Epithelial cell of proximal tubule (primary cell): ENCODE measurements around the gene STAT6. TPM values are rescaled to one million over a fixed set of nuclear protein-coding genes. Genes with fewer than 3 reads are reported as not detected.

Experiments
- DNase-seq: peaks from one replicate; pipeline ENCODE4 v3.0.0-alpha.2; 2011; ENCODE audit warnings: low read depth
- H3K4me3 ChIP-seq: 2 replicates; pipeline ENCODE4 v1.5.1; 2011; ENCODE audit warnings: low read depth, mild to moderate bottlenecking, low read length
- CTCF ChIP-seq: conservative IDR thresholded peaks from 2 replicates; pipeline ENCODE4 v1.5.1; 2012; ENCODE audit warnings: low read depth, mild to moderate bottlenecking, low read length
- total RNA-seq: library from RNA; depleted of rRNA; stranded (reverse); fragments of >200 nt; gene quantifications from 2 replicates; pipeline ENCODE4 v1.2.3, GENCODE V29; 2015

The STAT6 gene
- total RNA-seq, 1 donor from 2014 or later: 71.4 TPM

GRCh38 chr12:57150400-57151000, 39.3 kb upstream of the STAT6 start:
- TF ChIP-seq CTCF: no peak
- no peak overlapping the region for H3K4me3 ChIP-seq

DNA sequence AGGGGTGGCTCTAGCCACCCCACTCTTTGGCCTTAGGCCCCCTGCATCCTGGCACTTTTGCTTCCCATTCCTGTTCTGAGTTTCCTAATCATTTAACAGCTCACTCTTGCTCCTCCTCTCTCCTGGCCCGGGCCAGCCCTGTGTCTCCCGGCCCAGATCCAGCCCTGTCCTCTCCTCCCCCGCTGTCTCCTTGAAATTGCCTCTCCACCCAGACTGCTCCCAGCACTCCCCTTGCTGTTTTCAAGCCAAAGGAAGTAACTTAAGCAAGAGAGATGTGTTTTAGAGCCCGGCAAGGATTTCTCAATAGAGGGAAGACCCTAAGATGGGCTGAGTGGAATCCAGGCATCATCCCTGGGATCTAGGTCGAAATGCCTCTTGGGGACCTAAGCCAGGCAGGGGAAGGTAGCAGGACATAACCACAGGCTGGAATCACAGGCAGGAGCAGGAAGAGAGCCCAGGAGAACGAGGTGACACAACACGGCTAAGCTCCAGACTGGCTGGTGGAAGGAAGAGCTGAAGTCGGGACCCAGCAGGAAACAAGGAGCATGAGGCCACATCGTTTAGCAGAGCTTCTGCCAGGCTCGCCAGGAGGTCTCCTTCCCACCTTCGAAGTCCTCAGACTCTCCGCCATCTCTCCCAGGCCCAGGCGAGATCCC, 38.2 kb upstream of the STAT6 start:
- no peak for TF ChIP-seq CTCF
- no peak overlapping the region for H3K4me3 ChIP-seq
- no peak for DNase-seq

More at GRCh38 chr12:57150400-57151000, 39.3 kb upstream of the STAT6 start:
- no peak for DNase-seq

DNA sequence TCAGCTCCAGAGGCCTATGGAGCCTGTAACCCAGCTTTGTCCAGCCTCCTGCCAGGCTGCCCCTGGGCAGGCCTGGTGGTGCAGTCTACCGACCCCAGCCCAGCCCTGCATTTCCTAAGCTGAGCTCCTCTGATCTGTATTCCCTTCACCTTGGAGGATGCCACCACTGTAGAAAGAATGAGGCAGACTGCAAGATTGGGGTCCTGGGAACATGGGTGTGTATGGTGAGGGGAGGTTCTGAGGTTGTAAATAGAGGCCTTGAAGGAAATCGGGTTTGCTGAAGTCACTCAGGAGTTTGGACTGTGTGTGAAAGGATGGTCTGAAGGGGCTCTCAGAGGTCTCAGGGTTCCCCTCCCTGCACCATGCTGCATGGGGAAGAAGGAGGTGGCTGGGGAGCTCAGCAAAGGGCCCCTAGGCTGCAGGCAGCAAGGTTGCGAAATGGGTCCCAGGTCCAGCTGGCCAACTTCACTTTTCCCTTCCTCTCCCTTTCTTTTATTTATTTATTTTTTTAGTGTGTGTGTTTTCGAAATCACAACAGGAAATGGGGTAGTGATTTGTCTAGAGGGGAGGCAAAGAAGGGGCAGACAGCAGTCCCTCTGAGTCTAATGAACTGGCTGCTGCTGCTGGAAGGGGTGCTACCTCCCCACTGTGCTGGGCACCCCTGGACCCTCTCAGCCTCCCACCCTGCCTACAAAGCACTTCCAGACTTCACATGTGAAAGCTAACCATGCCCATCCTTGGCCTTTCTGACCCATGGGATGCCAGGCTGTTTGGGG, 37.5 kb upstream of the STAT6 start:
- DNase-seq: no peak
- no peak for TF ChIP-seq CTCF
- no peak overlapping the region for H3K4me3 ChIP-seq

GRCh38 chr12:57146961-57147944, 36.1 kb upstream of the STAT6 start, which contains the start of gene LRP1-AS:
Gene LRP1-AS, minus strand, starts transcription at chr12:57147619.
- DNase-seq: no peak
- H3K4me3 ChIP-seq: no peak within 1 kb of the TSS
- no peak for TF ChIP-seq CTCF

GRCh38 chr12:57146092-57146491, 34.9 kb upstream of the STAT6 start:
- no peak for TF ChIP-seq CTCF
- no peak for DNase-seq

DNA sequence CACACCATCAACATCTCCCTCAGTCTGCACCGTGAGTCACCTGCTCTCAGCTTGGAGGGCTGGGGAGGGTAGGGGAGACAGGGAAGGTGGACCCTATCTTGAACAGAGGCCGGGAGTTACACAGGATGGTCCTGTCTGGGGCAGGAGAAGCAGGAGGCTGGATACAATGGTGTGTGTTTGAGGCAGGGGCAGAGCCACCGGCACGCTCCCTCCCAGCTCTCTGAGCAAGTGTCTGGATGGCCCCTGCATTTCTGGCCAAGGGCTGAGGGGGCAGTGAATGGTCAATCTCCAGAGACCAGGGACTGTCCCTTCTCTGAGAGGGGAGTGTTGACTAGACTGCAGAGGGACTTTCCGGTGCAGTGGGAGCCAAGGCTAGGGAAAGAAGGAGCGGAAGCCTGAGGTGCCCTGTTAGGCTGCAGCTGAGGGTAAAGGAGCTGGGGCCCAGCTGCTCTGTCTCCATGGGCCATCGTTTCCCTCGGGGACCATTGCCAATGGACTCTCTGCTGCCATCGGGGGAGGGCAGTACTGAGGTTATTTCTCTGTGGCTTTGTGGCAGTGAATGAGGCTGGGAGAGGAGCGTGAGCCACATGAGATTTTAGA, 34.4 kb upstream of the STAT6 start:
- TF ChIP-seq CTCF: no peak
- H3K4me3 ChIP-seq: no peak overlapping the region
- no peak for DNase-seq

More at GRCh38 chr12:57146092-57146491, 34.9 kb upstream of the STAT6 start:
- H3K4me3 ChIP-seq: no peak overlapping the region
